NT2/D1 (cell line): ENCODE results near the gene ABCG1.

Source experiments
- YY1 ChIP-seq: IDR thresholded peaks from 2 replicates; pipeline ENCODE4 v1.6.1; 2011; ENCODE audit not compliant: insufficient read length, insufficient read depth
- ZNF274 ChIP-seq: IDR thresholded peaks from 2 replicates; pipeline ENCODE4 v1.6.1; 2011; ENCODE audit warnings: mild to moderate bottlenecking, low read depth, low read length

- no peak for TF ChIP-seq YY1
- TF ChIP-seq ZNF274 = no peak
These were observed 11.2 kb downstream of the ABCG1 start for GRCh38 chr21:42230178-42230577.
